HG03025 (cell line): ENCODE results near the gene KCNJ15.

Source experiments
- ATAC-seq: cut with Tn5 transposase; IDR thresholded peaks from one replicate; pipeline ENCODE4 v1.9.1; 2021; ENCODE audit warnings: mild to moderate bottlenecking, moderate library complexity; ENCODE audit not compliant: unreplicated experiment, low FRiP score

KCNJ15 gene

DNA sequence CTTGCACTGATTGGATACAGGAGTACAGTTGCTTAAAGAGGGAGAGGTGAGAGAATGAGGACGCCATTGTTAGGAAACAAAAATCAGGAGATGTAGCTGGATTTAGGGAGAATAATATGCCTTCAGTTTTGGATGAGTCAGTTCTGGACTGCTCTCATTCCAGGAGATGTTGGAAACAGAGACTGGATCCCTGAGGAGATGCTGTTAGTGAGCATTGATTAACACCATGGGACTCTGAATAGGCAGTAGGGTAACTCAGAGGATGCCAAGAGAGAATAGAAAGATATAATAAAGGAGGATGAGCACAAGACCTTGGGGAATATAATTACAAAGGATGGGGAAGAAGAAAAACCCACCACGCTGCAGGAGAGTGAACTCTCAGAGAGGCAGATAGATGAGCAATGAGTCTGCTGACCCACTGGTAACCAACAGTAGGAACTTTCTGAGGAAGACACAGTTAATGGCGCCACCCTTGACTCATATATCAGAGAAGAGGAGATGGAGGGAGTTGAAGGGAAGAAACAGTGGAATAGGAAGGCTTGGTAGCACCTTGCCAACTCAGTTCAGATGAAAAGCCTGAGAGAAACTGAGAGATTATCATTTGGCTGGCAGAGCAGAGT, 10.5 kb downstream of the KCNJ15 start:
- no peak for ATAC-seq

- no peak for ATAC-seq
Measured at GRCh38 chr21:38267991-38268863, 11.4 kb downstream of the KCNJ15 start.

- peak; percentile 43 for ATAC-seq
Measured at GRCh38 chr21:38268864-38269575, 12.2 kb downstream of the KCNJ15 start.

DNA sequence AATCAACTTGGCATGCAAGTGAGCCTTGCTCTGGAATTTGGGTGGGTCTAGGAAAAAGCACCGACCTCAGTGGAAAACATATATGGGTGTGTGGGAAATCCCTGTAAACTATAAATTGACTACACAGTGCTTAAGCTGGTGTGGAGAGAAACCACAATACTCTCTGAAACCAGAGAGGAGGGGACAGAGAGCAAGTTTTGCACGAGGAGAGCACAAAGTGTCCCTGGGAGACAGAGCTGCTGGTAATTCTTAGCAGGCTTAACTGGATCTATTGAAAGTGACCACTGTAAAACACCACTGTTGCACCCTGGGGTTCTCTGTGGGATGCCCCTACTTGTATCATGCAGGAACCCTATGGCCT, 12.8 kb downstream of the KCNJ15 start:
- ATAC-seq = peak; percentile 66

- no peak for ATAC-seq
Measured at GRCh38 chr21:38272215-38272614, 15.4 kb downstream of the KCNJ15 start.

GRCh38 chr21:38273745-38274542, 17.2 kb downstream of the KCNJ15 start:
- no peak for ATAC-seq

DNA sequence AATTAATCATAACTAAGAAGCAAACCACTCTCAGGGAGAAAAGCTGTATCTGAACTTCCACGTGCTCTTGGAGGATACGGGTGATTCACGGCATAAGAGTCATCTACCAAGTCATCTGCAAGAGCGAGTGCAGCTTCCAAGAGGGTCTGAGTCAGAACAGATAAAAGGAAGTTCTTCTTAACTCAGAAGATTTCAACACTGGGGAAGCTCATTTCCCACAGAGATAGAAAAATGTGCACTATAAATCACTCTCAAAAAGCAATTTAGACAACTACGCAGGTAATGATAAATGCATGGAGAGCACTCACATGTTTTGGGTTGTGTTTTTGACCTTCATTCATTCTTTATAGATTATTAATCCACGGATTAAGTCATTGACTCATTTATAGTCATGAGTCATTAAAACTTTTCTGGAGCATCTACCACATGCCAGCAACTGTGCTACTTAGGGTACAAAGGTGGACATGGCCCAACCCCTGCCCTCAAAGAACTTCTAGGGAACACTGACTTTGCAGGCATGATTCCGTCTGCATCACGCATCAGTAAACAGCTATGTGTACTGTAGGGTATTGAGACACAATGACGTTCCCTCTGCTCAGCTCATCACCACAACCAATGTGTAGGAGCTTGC, 20.8 kb downstream of the KCNJ15 start:
- no peak for ATAC-seq

DNA sequence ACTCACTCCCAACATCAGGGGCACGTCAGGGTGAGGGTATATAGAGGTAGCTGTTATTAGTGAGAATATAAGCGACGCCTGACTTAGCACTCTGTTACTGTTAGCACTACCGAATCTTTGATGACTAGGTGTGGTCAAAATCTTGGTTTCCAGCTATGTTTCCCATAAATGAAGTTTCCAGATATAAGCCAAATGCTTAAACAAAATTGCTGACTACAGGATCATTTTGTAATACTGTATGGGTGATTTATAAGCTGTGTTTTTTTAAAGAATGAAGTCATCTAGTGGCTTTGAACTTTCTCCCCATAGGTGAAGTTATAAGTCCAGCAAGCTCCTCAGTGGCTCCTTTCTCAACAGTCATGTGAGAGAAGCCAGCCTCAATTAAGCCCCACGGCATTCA, 23.7 kb downstream of the KCNJ15 start:
- ATAC-seq = no peak

DNA sequence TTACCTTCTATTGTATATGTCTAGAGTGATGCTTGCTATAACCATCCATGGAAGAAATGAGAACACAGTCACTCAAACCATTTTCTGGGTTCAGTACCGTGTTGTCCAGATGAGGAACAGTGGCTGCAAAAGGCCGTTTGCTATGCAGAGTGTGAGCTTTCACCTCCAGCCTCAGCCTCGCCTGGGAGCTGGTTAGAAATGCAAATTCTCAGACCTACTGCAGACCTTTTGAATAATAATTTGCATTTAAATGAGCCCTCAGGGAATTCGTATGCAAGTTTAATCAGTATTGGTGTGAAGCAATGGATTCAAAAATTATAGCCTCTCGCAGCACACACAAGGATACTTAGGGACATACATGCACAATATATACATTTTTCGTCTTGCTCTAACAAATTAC, 24.1 kb downstream of the KCNJ15 start:
- ATAC-seq = no peak

- ATAC-seq = no peak
Measured at GRCh38 chr21:38282921-38283320, 26.1 kb downstream of the KCNJ15 start.

- ATAC-seq = no peak
Measured at GRCh38 chr21:38284216-38284615, 27.4 kb downstream of the KCNJ15 start.

- ATAC-seq = no peak
Measured at GRCh38 chr21:38286739-38287471, 30.1 kb downstream of the KCNJ15 start.

DNA sequence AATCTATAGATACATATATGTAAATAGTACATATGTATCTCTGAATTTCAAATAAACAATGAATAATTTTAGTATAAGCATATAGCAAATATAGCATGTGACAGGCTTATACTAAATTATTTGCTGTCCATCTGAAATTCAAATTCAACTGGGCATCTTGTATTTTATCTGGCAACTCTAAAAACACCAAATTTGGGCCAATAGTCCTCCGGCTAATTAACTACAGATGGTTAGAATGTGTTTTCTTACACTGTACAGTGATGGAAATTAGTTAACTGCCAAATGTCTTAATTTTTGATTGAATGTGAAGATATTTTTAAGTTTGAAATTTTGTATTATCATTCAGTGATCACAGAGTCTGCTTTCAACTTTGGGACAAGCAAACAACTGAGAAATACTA, 30.7 kb downstream of the KCNJ15 start:
- ATAC-seq = no peak

DNA sequence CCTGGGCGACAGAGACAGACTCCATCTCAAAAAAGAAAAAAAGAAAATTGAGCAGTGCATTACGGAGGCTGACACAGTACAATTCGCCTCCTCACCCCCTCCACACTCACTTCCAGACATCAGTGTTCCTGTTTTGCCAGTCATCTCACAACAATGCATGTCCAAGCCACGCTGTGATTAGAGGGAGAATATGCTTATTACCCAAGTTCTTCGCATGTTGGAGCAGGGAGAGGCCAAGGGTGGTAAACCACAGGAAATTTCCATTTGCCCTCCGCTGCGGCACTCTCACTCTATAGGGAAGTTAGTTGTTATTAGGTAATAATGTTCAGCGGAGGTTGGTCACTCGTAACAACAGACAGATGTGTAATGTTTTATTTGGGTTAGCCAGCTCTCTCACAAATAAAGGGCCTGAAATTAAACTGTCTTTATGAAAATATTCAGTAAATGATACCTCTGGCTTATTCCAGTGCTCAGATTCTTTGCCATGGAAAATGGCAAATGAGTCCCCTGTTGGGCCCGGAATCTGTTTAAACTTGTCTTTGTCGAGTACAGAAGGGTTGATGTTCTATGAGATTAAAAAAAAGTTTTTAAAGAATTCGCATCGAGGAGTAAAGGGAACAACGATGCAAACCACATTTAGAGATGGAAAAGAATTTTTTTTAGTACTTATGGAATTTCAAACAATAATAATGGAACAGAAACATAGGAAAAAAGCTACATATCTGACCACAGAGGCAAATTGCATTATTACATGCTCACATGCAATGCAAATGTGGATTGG, 33.1 kb downstream of the KCNJ15 start:
- no peak for ATAC-seq

DNA sequence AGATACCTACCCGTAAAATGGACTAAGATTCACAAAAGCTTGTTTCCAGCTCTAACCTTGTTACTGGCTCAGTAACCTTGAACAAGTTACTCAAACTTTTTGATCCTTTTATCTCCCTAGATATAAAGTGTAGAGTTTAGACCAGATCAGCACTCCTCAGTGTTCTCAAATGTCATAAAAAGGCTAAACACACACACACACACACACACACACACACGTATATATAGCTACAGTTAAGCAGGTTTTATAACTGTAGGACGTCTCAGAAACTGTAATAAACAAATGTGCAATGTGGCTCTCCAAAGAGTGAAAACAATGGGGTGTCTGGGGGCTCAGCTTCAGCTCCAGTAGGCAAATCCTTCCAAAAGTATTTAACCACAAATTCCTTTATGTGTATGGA, 34.0 kb downstream of the KCNJ15 start:
- no peak for ATAC-seq

- no peak for ATAC-seq
Measured at GRCh38 chr21:38291874-38292273, 35.1 kb downstream of the KCNJ15 start.

GRCh38 chr21:38293113-38293512, 36.3 kb downstream of the KCNJ15 start:
- no peak for ATAC-seq

GRCh38 chr21:38293765-38294164, 37.0 kb downstream of the KCNJ15 start:
- ATAC-seq = no peak

- ATAC-seq = no peak
Measured at GRCh38 chr21:38294609-38295008, 37.8 kb downstream of the KCNJ15 start.
